LNCaP clone FGC (cell line): ENCODE data around the gene ARHGEF39.
A peak's percentile ranks its signal among the peaks of the same experiment; 100 is the strongest.
"Not testable (repeated sequence)": the region's sequence is repeated elsewhere in the genome, so short reads cannot be mapped to it uniquely, and the experiment has no call there.

Source experiments
- DNase-seq: peaks from one replicate; pipeline ENCODE4 v3.0.0-alpha.2; 2011; ENCODE audit warnings: low read depth
- H3K4me3 ChIP-seq: 2 replicates; pipeline ENCODE4 v1.5.1; 2011; ENCODE audit warnings: mild to moderate bottlenecking, low read depth, low read length, control low read depth
- TF ChIP-seq, protein P1 (sequence below): IDR thresholded peaks from 2 replicates; pipeline ENCODE4 v1.5.1; 2012; ENCODE audit warnings: mild to moderate bottlenecking; ENCODE audit not compliant: control insufficient read depth, insufficient read depth; ENCODE audit errors: extremely low read depth

The ARHGEF39 gene

DNA sequence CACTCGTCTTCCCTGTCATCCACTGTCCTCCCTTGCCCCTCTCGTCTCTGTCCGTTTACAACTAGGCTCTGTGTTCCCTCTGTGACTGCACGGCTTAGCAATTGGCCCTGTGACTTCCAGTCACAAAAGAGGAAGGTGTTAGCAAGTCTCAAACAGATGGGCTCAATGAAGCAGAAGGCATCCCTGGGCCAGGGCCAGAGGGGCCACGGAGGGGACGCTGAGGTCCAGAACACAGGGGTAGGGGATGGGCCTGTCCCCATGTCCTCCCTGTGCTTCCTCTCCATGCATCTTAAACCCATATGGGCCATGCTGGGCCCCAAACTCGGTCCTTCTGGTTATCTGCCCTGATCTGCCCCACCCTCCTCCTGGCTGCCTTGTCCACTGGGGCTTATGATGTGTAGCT is 46.7 kb downstream of the ARHGEF39 start, which contains the start of gene CD72:
Gene CD72 (minus strand): TSS at position 89 of the 403 bp plus-strand sequence. CDS start 110 bp downstream, outside the sequence.
- H3K4me3 ChIP-seq = no peak within 1 kb of the TSS
- no peak for DNase-seq
- TF ChIP-seq, protein P1, sequence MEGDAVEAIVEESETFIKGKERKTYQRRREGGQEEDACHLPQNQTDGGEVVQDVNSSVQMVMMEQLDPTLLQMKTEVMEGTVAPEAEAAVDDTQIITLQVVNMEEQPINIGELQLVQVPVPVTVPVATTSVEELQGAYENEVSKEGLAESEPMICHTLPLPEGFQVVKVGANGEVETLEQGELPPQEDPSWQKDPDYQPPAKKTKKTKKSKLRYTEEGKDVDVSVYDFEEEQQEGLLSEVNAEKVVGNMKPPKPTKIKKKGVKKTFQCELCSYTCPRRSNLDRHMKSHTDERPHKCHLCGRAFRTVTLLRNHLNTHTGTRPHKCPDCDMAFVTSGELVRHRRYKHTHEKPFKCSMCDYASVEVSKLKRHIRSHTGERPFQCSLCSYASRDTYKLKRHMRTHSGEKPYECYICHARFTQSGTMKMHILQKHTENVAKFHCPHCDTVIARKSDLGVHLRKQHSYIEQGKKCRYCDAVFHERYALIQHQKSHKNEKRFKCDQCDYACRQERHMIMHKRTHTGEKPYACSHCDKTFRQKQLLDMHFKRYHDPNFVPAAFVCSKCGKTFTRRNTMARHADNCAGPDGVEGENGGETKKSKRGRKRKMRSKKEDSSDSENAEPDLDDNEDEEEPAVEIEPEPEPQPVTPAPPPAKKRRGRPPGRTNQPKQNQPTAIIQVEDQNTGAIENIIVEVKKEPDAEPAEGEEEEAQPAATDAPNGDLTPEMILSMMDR = no peak

DNA sequence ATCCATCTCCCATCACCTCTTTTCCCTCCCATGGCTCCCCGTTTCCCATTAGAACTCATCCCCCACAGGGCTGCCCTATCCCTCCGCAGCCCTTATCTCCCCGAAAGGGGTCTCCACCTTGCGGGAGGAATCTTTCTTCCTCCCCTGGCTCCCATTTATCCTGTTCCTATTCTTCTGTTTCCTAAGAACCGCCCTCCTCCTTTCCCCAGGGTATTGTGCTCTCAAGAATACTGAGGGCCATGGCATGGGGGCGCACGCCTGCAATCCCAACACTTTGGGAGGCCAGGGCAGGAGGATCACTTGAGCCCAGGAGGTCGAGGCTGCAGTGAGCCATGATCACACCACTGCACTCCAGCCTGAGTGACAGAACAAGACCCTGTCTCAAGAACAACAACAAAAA is 47.4 kb downstream of the ARHGEF39 start:
- TF ChIP-seq, protein P1 = no peak
- no peak overlapping the region for H3K4me3 ChIP-seq
- DNase-seq = no peak

DNA sequence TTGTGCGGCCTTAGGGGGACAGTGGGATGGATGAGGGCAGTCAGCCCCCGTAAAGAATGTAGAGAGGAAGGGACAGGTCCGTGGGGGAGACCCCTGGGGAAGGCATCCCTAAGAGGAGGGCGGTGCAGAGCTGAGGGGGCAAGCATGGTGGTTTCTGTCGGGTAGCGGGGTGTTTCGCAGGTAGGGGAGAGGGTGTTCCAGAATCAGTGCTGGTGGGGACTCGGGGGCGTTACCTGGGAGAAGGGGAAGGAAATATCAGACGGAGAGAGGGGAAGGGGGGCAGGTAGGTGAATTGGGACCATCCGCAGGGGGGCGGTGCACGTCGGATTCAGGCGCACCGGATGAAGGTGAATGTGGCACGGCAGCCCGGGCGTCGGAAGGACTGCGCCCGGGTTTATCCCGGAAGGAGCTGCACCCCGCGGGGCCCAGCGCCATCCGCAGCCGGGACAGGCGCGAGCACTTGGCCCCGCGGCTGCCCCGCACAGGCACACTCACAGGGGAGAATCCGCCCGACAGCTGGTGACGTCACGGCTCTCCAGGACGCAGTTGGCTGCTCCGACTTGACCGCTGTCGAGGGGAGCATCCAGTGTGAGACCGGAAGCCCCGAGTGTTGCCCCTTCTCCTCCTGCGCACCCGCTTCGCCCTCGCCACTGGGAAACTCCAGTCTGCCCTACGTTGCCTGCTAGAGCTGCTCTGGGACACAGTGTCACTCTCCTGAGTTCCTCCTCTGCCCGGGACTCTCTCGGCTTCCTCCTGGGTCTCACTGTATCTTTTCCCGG is 48.1 kb downstream of the ARHGEF39 start:
- no peak overlapping the region for H3K4me3 ChIP-seq
- TF ChIP-seq, protein P1 = no peak
- no peak for DNase-seq

DNA sequence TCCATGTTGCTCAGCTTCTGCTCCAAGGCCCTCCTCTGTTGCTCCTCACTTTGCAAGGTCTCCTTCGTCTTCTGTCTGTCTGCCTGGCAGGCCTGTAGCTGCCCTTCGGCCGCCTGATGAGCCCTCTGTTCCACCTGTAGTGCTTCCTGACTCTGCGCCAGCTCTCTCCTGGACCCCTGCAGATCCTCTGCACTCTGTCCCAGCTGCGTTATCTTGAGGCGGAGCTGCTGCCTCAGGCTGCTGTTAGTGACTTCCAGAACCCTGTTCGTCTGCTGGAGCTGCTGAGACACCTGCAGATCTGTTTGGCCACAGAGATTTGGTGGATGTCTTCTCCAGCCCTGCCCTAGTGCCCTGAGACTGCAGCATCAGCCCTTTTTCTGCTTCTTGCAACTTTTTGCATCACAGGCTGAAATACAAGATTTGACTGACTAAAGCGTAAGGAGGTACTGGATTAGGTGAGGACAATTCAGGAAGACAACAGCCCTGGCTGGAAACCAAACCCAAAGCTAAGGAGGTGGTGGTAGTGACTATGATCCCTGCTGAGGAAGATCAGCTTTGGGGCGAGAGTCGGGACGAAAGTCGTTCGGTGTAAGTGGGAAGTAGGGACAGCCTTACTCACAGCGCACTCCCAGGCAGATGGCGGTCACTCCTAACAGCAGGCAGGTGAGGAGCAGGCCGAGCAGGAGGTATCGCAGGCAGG is 48.9 kb downstream of the ARHGEF39 start:
- no peak overlapping the region for H3K4me3 ChIP-seq
- DNase-seq = no peak
- TF ChIP-seq, protein P1 = no peak

DNA sequence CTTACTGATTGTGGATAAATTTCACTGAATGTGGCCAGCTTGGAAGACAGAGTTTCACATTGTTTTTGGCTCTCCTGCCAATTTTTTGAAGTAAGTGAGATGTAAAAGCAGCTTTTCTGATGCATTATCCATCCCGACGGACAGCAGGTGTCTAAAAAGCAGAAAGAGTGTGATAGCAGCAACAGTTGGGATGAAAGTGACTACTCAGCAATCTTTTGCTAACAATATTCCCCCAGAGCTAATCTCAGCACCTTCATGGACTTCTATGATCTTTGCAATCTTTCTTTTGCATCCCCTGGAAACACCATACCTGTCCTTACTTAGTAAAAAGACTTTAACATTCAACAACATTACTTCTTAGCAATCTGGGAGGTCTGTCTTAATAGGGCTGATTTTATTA is 52.2 kb downstream of the ARHGEF39 start:
- no peak for DNase-seq

DNA sequence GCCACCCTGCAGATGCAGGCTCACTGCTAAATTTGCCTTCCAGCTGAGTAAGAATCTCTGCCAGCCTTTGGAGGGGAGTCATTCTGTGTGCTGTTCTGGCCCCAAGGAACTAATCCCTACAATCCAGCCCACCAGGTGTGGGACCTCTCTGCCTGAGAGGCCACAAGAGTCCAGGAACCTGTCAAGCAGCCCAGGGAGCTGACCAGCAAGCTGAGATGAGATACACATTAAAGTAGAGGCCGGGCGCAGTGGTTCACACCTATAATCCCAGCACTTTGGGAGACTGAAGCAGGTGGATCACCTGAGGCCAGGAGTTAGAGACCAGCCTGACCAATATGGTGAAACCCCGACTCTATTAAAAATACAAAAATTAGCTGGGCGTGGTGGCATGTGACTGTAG is 52.9 kb downstream of the ARHGEF39 start:
- not testable (repeated sequence) for DNase-seq

More for the DNA sequence above, 52.2 kb downstream of the ARHGEF39 start:
- no peak overlapping the region for H3K4me3 ChIP-seq
- TF ChIP-seq, protein P1 = no peak

DNA sequence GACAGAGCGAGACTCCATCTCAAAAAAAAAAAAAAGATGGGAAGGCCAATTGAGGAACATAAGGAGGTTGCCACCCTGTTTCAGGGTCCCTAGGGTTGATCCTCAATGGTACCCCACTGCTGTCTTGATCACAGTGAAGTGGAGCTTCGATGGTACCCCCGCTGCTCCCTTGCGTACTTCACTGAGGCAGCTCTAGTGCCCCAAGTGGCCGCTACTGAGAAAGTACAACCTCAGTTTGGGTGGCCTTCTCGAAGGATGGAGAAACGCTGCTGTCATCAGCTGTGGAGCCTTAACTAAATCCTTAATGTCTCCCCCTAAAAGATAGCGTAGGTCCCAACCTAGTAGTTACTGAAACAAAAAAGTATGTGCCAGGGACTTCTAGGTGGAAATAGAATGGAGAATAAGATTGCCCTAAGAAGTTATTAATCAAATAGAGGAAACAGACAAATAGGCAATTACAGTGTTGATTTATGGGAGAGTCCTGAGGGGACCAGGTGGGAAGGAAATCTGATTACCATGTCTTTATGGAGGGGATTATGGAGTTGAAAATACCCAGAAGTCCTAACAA is 53.7 kb downstream of the ARHGEF39 start:
- no peak overlapping the region for H3K4me3 ChIP-seq
- TF ChIP-seq, protein P1 = peak; percentile 74
- DNase-seq = no peak

More for the DNA sequence above, 52.9 kb downstream of the ARHGEF39 start:
- not testable (repeated sequence) for H3K4me3 ChIP-seq
